ENCODE results near the gene PLCZ1.
A peak's percentile ranks its signal among the peaks of the same experiment; 100 is the strongest.

The PLCZ1 gene

GRCh38 chr12:18683327-18684013, 54.3 kb downstream of the PLCZ1 start:
- no peak for TF ChIP-seq CTCF (conservative IDR thresholded peaks at IDR 0.05; ENCODE audit: low read length)
- no peak overlapping the region for H3K4me3 ChIP-seq (ENCODE audit: low read length)
- DNase-seq (ENCODE audit: low read depth): peak; percentile 65

GRCh38 chr12:18681818-18682217, 56.0 kb downstream of the PLCZ1 start:
- DNase-seq (ENCODE audit: low read depth): no peak
- H3K4me3 ChIP-seq (ENCODE audit: low read length): no peak overlapping the region
- TF ChIP-seq CTCF (conservative IDR thresholded peaks at IDR 0.05; ENCODE audit: low read length): no peak

- no peak overlapping the region for H3K4me3 ChIP-seq (ENCODE audit: low read length)
- DNase-seq (ENCODE audit: low read depth): peak; percentile 29
- TF ChIP-seq CTCF (conservative IDR thresholded peaks at IDR 0.05; ENCODE audit: low read length): no peak
Measured at GRCh38 chr12:18676996-18677588, 60.7 kb downstream of the PLCZ1 start.

GRCh38 chr12:18676141-18676540, 61.7 kb downstream of the PLCZ1 start:
- no peak for TF ChIP-seq CTCF (conservative IDR thresholded peaks at IDR 0.05; ENCODE audit: low read length)
- DNase-seq (ENCODE audit: low read depth): no peak
- no peak overlapping the region for H3K4me3 ChIP-seq (ENCODE audit: low read length)

- no peak overlapping the region for H3K4me3 ChIP-seq (ENCODE audit: low read length)
- TF ChIP-seq CTCF (conservative IDR thresholded peaks at IDR 0.05; ENCODE audit: low read length): no peak
- DNase-seq (ENCODE audit: low read depth): no peak
Measured at GRCh38 chr12:18658829-18659228, 79.0 kb downstream of the PLCZ1 start.

GRCh38 chr12:18658179-18658578, 79.6 kb downstream of the PLCZ1 start:
- no peak overlapping the region for H3K4me3 ChIP-seq (ENCODE audit: low read length)
- DNase-seq (ENCODE audit: low read depth): no peak
- TF ChIP-seq CTCF (conservative IDR thresholded peaks at IDR 0.05; ENCODE audit: low read length): no peak

GRCh38 chr12:18655351-18655750, 82.5 kb downstream of the PLCZ1 start:
- no peak overlapping the region for H3K4me3 ChIP-seq (ENCODE audit: low read length)
- no peak for TF ChIP-seq CTCF (conservative IDR thresholded peaks at IDR 0.05; ENCODE audit: low read length)
- DNase-seq (ENCODE audit: low read depth): no peak
